Heart left ventricle (tissue), 16 donors: Measurements from ENCODE around the gene STRADA. TPM values are rescaled to one million over a fixed set of nuclear protein-coding genes. Genes with fewer than 3 reads are reported as not detected.

ENCODE experiments used
- ATAC-seq, 4 donors: fragments of 200-7000 bp; cut with Tn5 transposase; one replicate each; pipeline ENCODE4 v1.9.1; 2020 to 2022; ENCODE audit warnings: moderate library complexity in 4 of 4, mild to moderate bottlenecking in 3 of 4, moderate number of reproducible peaks in 1 of 4
- DNase-seq, 5 donors: peaks; one replicate each; pipeline ENCODE4 v3.0.0-alpha.2; 2020
- H3K27ac ChIP-seq, 12 donors: fragments of 200-600 bp; sonication (generic) in 4 of 12; one replicate each; pipeline versions ENCODE4 v1.5.0 to v1.8.0; 2016 to 2022; ENCODE audit warnings: mild to moderate bottlenecking in 2 of 12
- H3K27me3 ChIP-seq, 9 donors: fragments of 200-600 bp; sonication (generic) in 2 of 9; one replicate each; pipeline versions ENCODE4 v1.5.1 to v1.8.0; 2016 to 2022; ENCODE audit warnings: mild to moderate bottlenecking in 3 of 9
- H3K36me3 ChIP-seq, 9 donors: fragments of 200-600 bp; sonication (generic) in 2 of 9; one replicate each; pipeline versions ENCODE4 v1.5.0 to v1.8.0; 2018 to 2022; ENCODE audit warnings: mild to moderate bottlenecking in 2 of 9
- H3K4me1 ChIP-seq, 12 donors: fragments of 200-600 bp; sonication (generic) in 4 of 12; one replicate each; pipeline versions ENCODE4 v1.5.0 to v1.8.0; 2016 to 2022; ENCODE audit warnings: mild to moderate bottlenecking in 3 of 12
- H3K4me3 ChIP-seq, 12 donors: fragments of 200-600 bp; sonication (generic) in 4 of 12; one replicate each; pipeline versions ENCODE4 v1.5.0 to v1.8.0; 2017 to 2022; ENCODE audit warnings: mild to moderate bottlenecking in 9 of 12, moderate library complexity in 4 of 12
- H3K9me3 ChIP-seq, 12 donors: fragments of 200-600 bp; sonication (generic) in 4 of 12; one replicate each; pipeline versions ENCODE4 v1.5.0 to v1.8.0; 2016 to 2022; ENCODE audit warnings: mild to moderate bottlenecking in 1 of 12
- POLR2A ChIP-seq, 2 donors: fragments of 450-650 bp; IDR thresholded peaks; one replicate each; pipeline ENCODE4 v1.6.1; 2017; ENCODE audit warnings: antibody characterized with exemption in 2 of 2, mild to moderate bottlenecking in 2 of 2, moderate library complexity in 2 of 2
- WGBS, 4 donors: extraction: QIAGEN DNeasy Blood & Tissue Kit in 2 of 4; methylation state at CpG; one replicate each; pipeline versions ENCODE4 v1.1.5 to v1.1.7; 2013 to 2018; 5-methylcytosine and 5-hydroxymethylcytosine counted together
- intact Hi-C, 10 donors: fragments of 100-400 bp; cut with DNase I; formaldehyde crosslinking; loops; one replicate each; pipeline versions ENCODE4 v1.11.1 to v1.14.2; 2022
- polyA plus RNA-seq, 2 donors: library from polyadenylated mRNA; stranded (reverse); fragments of 200-250 nt; gene quantifications; one replicate each; pipeline ENCODE4 v1.2.3, GENCODE V29; 2013
- total RNA-seq, 9 donors: library from RNA; depleted of rRNA in 2 of 9; stranded (reverse); fragments of >200 nt in 2 of 9; fragmentation: NEBNext Ultra II Directional in 3 of 9; extraction: Animal tissue kit (Norgen Biotek cat#: 25700) in 3 of 9; gene quantifications; one replicate each; pipeline versions ENCODE4 v1.1.0 to v1.2.4, GENCODE V29; 2016 to 2023
- TF ChIP-seq, protein P1 (sequence below), 12 donors: fragments of 200-600 bp; sonication (generic) in 4 of 12; IDR thresholded peaks; one replicate each; pipeline versions ENCODE4 v1.5.0 to v1.8.0; 2018 to 2022; ENCODE audit warnings: antibody characterized with exemption in 12 of 12, mild to moderate bottlenecking in 5 of 12
- donor health status: ischemic (EF 13 %, LVEDD 7.1; RV severe dilation, severe dysfunction).
- donor health status: healthy with polysubstance abuse.
- donor health status: DM: no; HTN: yes; CAD: no.
- donor health status: DM: no; HTN: no; CAD: no.
- donor health status: ischemic (EF 25% LVEDD 6.9; RV normal size, moderate dysfunction).
- donor health status: ischemic (EF 25% LVEDD 5.7; RV mildly dilated, moderate dysfunction).
- donor health status: healthy.
- donor health status: DM: yes; HTN: yes; CAD: no.
- donor health status: ischemic (EF 35%, LVEDD 5.7; RV mildly dilated, moderate dysfunction).
- donor health status: nonischemic (EF 11% LVEDD 7.7; RV severe dilation, severe dysfunction).
- donor health status: DM: yes; HTN: yes; CAD: no.
- donor health status: PGD.
- donor health status: ischemic (EF 29% LVEDD 5.4; RV normal size, mild dysfunction).
- donor health status: nonischemic (EF 23%, LVEDD 6.1; RV moderate dilation, normal function).

STRADA gene
- total and polyA plus RNA-seq, 11 donors = 10.2 to 26.1 (median 15.4) TPM

GRCh38 chr17:63718988-63719387, 22.6 kb downstream of the STRADA start:
- WGBS, 4 donors = 78 to 89% (median 82%) methylated on average over 5 of the region's 5 CpGs
- H3K36me3 ChIP-seq = peaks cover 0 to 52% (median 32%) of the 10 kb centered on the region in 9 donors
- intact Hi-C loops = no loop called here
- H3K27me3 ChIP-seq = no peaks in the 10 kb centered on the region
- TF ChIP-seq, protein P1, sequence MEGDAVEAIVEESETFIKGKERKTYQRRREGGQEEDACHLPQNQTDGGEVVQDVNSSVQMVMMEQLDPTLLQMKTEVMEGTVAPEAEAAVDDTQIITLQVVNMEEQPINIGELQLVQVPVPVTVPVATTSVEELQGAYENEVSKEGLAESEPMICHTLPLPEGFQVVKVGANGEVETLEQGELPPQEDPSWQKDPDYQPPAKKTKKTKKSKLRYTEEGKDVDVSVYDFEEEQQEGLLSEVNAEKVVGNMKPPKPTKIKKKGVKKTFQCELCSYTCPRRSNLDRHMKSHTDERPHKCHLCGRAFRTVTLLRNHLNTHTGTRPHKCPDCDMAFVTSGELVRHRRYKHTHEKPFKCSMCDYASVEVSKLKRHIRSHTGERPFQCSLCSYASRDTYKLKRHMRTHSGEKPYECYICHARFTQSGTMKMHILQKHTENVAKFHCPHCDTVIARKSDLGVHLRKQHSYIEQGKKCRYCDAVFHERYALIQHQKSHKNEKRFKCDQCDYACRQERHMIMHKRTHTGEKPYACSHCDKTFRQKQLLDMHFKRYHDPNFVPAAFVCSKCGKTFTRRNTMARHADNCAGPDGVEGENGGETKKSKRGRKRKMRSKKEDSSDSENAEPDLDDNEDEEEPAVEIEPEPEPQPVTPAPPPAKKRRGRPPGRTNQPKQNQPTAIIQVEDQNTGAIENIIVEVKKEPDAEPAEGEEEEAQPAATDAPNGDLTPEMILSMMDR (IDR thresholded peaks at IDR 0.05) = no peak
- no peak for TF ChIP-seq POLR2A (IDR thresholded peaks at IDR 0.05)
- H3K27ac ChIP-seq = no peak overlapping the region
- DNase-seq = no peak
- no peak overlapping the region for H3K4me3 ChIP-seq
- no peak for ATAC-seq
- H3K9me3 ChIP-seq = no peaks in the 10 kb centered on the region
- H3K4me1 ChIP-seq = peaks cover 0 to 20% (median 4%) of the 10 kb centered on the region in 12 donors

DNA sequence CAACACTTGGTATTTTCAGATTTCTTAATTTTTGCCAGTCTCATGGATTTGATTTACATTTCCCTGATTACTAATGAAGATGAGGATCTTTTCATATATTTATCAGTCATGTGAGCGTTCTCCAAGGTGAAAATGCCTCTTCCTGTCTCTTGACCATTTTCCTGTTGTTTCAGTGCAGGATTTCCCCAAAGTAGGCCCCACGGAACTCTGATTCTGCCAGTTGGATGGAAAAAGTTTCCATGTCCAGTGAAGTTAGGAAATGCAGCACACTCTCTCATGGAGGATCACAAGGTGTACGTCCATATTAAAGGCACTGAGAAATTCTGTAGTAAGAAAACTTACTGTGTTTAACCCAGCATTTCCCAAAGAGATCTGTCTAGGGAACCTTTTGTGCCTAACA, 25.2 kb downstream of the STRADA start:
- peaks cover 0 to 58% (median 44%) of the 10 kb centered on the region in 9 donors for H3K36me3 ChIP-seq
- WGBS, 4 donors = 70 to 84% (median 80%) methylated on average over 3 of the region's 3 CpGs
- ATAC-seq = no peak

GRCh38 chr17:63714550-63715277, 26.9 kb downstream of the STRADA start:
- peak in 2 of 5 donors; percentile 59 to 60 for DNase-seq
- intact Hi-C loops = no loop called here
- WGBS, 4 donors = 60 to 77% (median 69%) methylated on average over 10 of the region's 10 CpGs

More for the DNA sequence above, 25.2 kb downstream of the STRADA start:
- Histone ChIP-seq H3K27me3 (no peaks in the 10 kb centered on the region), H3K27ac (no peak overlapping the region), H3K9me3 (no peaks in the 10 kb centered on the region), H3K4me1 (peaks cover 0 to 8% (median 0%) of the 10 kb centered on the region in 12 donors), H3K4me3 (no peak overlapping the region)
- no peak for TF ChIP-seq POLR2A (IDR thresholded peaks at IDR 0.05)
- no peak for DNase-seq
- intact Hi-C loops = no loop called here

DNA sequence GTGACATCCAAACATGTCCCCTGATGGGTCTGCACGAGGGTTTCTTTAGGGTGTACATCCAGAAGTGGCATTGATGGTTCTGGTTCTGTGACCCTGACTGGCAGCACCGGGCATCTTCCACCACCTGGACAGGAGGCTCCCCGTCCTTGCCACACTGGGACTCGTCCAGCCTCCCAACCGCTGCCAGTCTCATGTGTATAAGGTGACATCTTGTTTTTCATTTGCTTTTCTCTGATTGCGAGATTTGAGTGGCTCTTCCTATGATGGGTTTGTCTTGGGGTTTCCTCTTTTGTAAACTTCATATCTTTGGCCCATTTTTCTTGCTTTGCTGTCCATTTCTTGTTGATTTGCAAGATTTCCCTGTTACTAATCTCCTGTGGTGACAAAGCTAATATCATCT, 32.5 kb downstream of the STRADA start:
- TF ChIP-seq, protein P1 (IDR thresholded peaks at IDR 0.05) = no peak
- TF ChIP-seq POLR2A (IDR thresholded peaks at IDR 0.05) = no peak
- DNase-seq (no peak), ATAC-seq (no peak)
- H3K36me3 ChIP-seq = peaks cover 0 to 98% (median 90%) of the 10 kb centered on the region in 9 donors
- H3K27ac ChIP-seq = no peak overlapping the region
- H3K27me3 ChIP-seq = no peaks in the 10 kb centered on the region
- 90 to 97% (median 96%) methylated on average over 6 of the region's 6 CpGs for WGBS, 4 donors
- no peak overlapping the region for H3K4me3 ChIP-seq
- H3K9me3 ChIP-seq = no peaks in the 10 kb centered on the region
- peaks cover 0 to 13% (median 0%) of the 10 kb centered on the region in 12 donors for H3K4me1 ChIP-seq
- intact Hi-C loops = no loop called here

More at GRCh38 chr17:63714550-63715277, 26.9 kb downstream of the STRADA start:
- H3K9me3 ChIP-seq = no peaks in the 10 kb centered on the region
- H3K27me3 ChIP-seq = no peaks in the 10 kb centered on the region
- peak; percentile 38 to 95 (median 92) for ATAC-seq
- no peak overlapping the region for H3K27ac ChIP-seq
- TF ChIP-seq POLR2A (IDR thresholded peaks at IDR 0.05) = no peak
- TF ChIP-seq, protein P1 (IDR thresholded peaks at IDR 0.05) = no peak
- H3K36me3 ChIP-seq = peaks cover 0 to 73% (median 61%) of the 10 kb centered on the region in 9 donors
- H3K4me3 ChIP-seq = no peak overlapping the region
- peaks cover 0 to 8% (median 0%) of the 10 kb centered on the region in 12 donors for H3K4me1 ChIP-seq
